ENCODE results near the gene CDR2L. TPM values are rescaled to one million over a fixed set of nuclear protein-coding genes. Genes with fewer than 3 reads are reported as not detected.

The CDR2L gene
- total RNA-seq, 2 experiments from 2014 or later: 0.08 TPM; not detected in 1

DNA sequence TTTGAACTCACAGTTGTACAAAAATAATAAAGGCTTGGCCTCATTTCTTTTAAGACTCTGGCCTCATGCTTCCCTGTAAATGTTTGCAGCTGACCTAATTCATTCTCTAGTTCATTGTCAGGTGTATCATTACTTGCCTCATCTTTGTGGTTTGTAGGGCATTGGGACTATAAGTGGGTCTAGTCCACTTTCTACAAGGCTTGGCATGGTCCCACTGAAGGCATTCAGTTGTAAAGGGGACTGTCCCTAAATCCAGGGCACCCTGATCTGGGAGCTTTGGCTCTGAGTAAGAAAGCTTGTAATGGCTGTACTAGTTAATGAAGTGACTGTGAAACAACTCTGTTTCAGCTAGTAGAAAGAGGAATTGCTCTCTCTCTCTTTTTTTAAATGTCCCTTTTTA lies 62.3 kb downstream of the CDR2L start:
- no peak overlapping the region for H3K27ac ChIP-seq (ENCODE audit: low read depth in 1 of 2, low read length in 2 of 2)
- ChIA-PET POLR2A (interaction anchor here (0.6 to 0.8 kb wide), 2 partner anchors 8 to 10 kb away, joined by 3 to 4 read pairs; no protein-coding TSS in a partner anchor), CTCF (interaction anchor here (0.9 to 4.2 kb wide), 2 partner anchors 37 to 92 kb away, joined by 3 to 21 read pairs; partner anchors contain the start of gene MRPL58)
- peaks cover 50% of the 10 kb centered on the region for H3K4me1 Mint-ChIP-seq (ENCODE audit: low read depth)
- intact Hi-C loops (cut with DNase I, micrococcal nuclease): loop anchor here (5.0 kb wide), 3 partner anchors 67 to 133 kb away; partner anchors contain the start of gene SUMO2 (in 1 of the 2)
- no peaks in the 10 kb centered on the region for H3K27me3 Mint-ChIP-seq
- H3K36me3 Mint-ChIP-seq (ENCODE audit: low read depth): peaks cover 58% of the 10 kb centered on the region
- peak overlapping the region; percentile 100 for H3K4me3 Mint-ChIP-seq
- H3K27me3 ChIP-seq (ENCODE audit: control insufficient read depth in 1 of 2, insufficient read depth in 2 of 2, low read length in 2 of 2): no peaks in the 10 kb centered on the region
- H3K9me3 ChIP-seq (ENCODE audit: control insufficient read depth in 1 of 2, insufficient read depth in 1 of 2, low read length in 2 of 2): no peaks in the 10 kb centered on the region
- ATAC-seq (ENCODE audit: poor library complexity) (no peak), DNase-seq (no peak)
- TF ChIP-seq, protein P1, sequence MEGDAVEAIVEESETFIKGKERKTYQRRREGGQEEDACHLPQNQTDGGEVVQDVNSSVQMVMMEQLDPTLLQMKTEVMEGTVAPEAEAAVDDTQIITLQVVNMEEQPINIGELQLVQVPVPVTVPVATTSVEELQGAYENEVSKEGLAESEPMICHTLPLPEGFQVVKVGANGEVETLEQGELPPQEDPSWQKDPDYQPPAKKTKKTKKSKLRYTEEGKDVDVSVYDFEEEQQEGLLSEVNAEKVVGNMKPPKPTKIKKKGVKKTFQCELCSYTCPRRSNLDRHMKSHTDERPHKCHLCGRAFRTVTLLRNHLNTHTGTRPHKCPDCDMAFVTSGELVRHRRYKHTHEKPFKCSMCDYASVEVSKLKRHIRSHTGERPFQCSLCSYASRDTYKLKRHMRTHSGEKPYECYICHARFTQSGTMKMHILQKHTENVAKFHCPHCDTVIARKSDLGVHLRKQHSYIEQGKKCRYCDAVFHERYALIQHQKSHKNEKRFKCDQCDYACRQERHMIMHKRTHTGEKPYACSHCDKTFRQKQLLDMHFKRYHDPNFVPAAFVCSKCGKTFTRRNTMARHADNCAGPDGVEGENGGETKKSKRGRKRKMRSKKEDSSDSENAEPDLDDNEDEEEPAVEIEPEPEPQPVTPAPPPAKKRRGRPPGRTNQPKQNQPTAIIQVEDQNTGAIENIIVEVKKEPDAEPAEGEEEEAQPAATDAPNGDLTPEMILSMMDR (IDR thresholded peaks at IDR 0.05): no peak
- H3K4me1 ChIP-seq (ENCODE audit: insufficient read depth, low read length): peaks cover 20% of the 10 kb centered on the region
- H3K9me3 Mint-ChIP-seq: no peaks in the 10 kb centered on the region
- H3K27ac Mint-ChIP-seq: peak overlapping the region; percentile 91
- H3K4me3 ChIP-seq (ENCODE audit: low read length): no peak overlapping the region
- peaks cover 34% of the 10 kb centered on the region for H3K36me3 ChIP-seq (ENCODE audit: insufficient read depth, low read length)

DNA sequence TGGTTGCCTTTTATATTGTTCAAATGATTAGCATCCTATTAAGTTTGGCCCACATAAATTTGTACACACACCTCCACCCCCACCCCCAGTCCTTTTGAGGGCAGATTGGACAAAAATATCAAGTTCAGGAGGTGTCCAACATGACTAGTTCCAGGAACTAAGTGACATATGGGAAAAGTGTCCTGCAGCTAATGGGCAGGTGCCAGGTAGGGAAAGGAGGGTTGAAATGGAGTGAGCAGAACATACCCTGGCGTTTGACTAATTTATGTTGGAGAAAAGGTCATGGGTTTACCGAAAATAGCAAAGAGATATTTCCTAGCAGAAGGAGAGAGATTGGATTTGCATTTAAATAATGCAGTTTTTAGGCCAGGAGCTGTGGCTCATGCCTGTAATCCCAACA lies 64.5 kb downstream of the CDR2L start:
- DNase-seq (no peak), ATAC-seq (ENCODE audit: poor library complexity) (no peak)
- H3K27me3 ChIP-seq (ENCODE audit: control insufficient read depth in 1 of 2, insufficient read depth in 2 of 2, low read length in 2 of 2): no peaks in the 10 kb centered on the region
- H3K4me1 ChIP-seq (ENCODE audit: insufficient read depth, low read length): peaks cover 14% of the 10 kb centered on the region
- TF ChIP-seq, protein P1 (IDR thresholded peaks at IDR 0.05): no peak
- H3K36me3 Mint-ChIP-seq (ENCODE audit: low read depth): peaks cover 65% of the 10 kb centered on the region
- no peak overlapping the region for H3K27ac ChIP-seq (ENCODE audit: low read depth in 1 of 2, low read length in 2 of 2)
- no peak overlapping the region for H3K4me3 ChIP-seq (ENCODE audit: low read length)
- no peak overlapping the region for H3K4me3 Mint-ChIP-seq
- peaks cover 46% of the 10 kb centered on the region for H3K36me3 ChIP-seq (ENCODE audit: insufficient read depth, low read length)
- ChIA-PET CTCF (no interaction called here), POLR2A (no interaction called here)
- H3K4me1 Mint-ChIP-seq (ENCODE audit: low read depth): peaks cover 40% of the 10 kb centered on the region
- H3K27me3 Mint-ChIP-seq: no peaks in the 10 kb centered on the region
- no peak overlapping the region for H3K27ac Mint-ChIP-seq
- intact Hi-C loops (cut with DNase I, micrococcal nuclease): no loop called here
- no peaks in the 10 kb centered on the region for H3K9me3 Mint-ChIP-seq
- no peaks in the 10 kb centered on the region for H3K9me3 ChIP-seq (ENCODE audit: control insufficient read depth in 1 of 2, insufficient read depth in 1 of 2, low read length in 2 of 2)

Other genes with a start within 250 kb of the CDR2L start
- 10 to 100 TPM; 68.4 to 72.4 TPM for gene NHERF1, start 239.0 kb upstream of the CDR2L start, total RNA-seq
- 10 to 100 TPM; 34.6 to 38.2 TPM for gene NAT9, start 211.3 kb upstream of the CDR2L start, total RNA-seq
- not detected for gene GRIN2C, start 127.7 kb upstream of the CDR2L start, total RNA-seq
- gene FDXR, start 114.6 kb upstream of the CDR2L start, total RNA-seq: 1 to 10 TPM; 2.1 to 2.7 TPM
- gene FADS6, start 94.0 kb upstream of the CDR2L start, total RNA-seq: not detected
- gene USH1G, start 64.4 kb upstream of the CDR2L start, total RNA-seq: not detected
- gene OTOP2, start 63.4 kb upstream of the CDR2L start, total RNA-seq: not detected
- gene OTOP3, start 51.7 kb upstream of the CDR2L start, total RNA-seq: not detected
- gene HID1, start 14.9 kb upstream of the CDR2L start, total RNA-seq: 10 to 100 TPM; 31.8 to 31.9 TPM
- gene MRPL58, start 25.0 kb downstream of the CDR2L start, total RNA-seq: 1 to 10 TPM; 5.4 to 7.1 TPM
- gene ATP5PD, start 59.3 kb downstream of the CDR2L start, total RNA-seq: 100 to 1,000 TPM in 1 of 2 experiments, 10 to 100 TPM in 1; 98.5 to 112 TPM
- gene KCTD2, start 59.6 kb downstream of the CDR2L start, total RNA-seq: 10 to 100 TPM; 26.1 to 28.0 TPM
- gene SLC16A5, start 100.3 kb downstream of the CDR2L start, total RNA-seq: 10 to 100 TPM in 1 of 2 experiments, 1 to 10 TPM in 1; 9.2 to 11.0 TPM
- gene ARMC7, start 122.3 kb downstream of the CDR2L start, total RNA-seq: 1 to 10 TPM; 4.1 to 4.8 TPM
- gene NT5C, start 144.1 kb downstream of the CDR2L start, total RNA-seq: 10 to 100 TPM; 14.1 to 16.1 TPM
- gene JPT1, start 166.9 kb downstream of the CDR2L start, total RNA-seq: 10 to 100 TPM; 21.3 to 25.5 TPM
- gene SUMO2, start 195.3 kb downstream of the CDR2L start, total RNA-seq: 100 to 1,000 TPM; 207 to 228 TPM
- gene NUP85, start 218.0 kb downstream of the CDR2L start, total RNA-seq: 10 to 100 TPM; 84.7 to 89.2 TPM